ENCODE data around the gene PRDM16.

PRDM16 gene

DNA sequence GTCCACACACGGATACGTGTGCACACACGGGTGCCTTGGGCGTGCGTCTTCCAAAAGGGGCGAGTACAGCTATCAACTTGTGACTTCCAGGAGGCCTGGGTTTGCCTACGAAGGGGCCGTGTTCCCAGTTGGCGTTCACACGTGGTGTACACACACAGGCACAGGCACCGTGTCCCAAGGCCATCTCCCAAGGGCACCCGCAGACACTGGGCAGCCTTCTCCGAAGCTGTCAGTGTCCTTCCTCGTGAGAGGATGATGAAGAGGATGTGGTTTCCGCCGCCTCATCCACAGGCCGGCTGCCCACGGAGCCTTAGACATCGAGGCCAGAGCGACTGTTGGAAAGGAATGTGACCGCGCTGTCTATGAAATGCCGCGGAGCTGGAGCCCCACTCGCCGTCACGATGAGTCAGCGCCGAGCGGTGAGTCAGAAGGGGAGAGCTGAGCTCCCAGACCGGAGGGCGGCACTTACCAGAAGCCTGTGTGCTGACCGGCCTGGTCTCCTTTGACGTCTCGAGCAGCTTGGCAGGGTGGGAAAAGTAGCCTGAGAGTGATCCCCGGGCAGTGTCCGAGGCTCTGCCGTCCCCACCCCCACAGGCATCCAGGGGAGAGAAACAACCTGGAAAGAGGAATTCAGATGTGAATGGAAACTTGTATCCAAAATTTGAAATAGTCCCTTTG lies 244.0 kb downstream of the PRDM16 start:
- no peak overlapping the region for H3K4ac ChIP-seq (ENCODE audit: low read length)
- H3K9me3 ChIP-seq (replicated peaks in 1 of 2; ENCODE audit: control insufficient read depth in 2 of 2, insufficient read depth in 1 of 2, low read depth in 1 of 2, low read length in 2 of 2), result peaks cover 0 to 2% of the 10 kb centered on the region in 2 donors
- H3K4me2 ChIP-seq (ENCODE audit: insufficient read depth, low read length, poor library complexity, severe bottlenecking), result no peak overlapping the region
- H4K8ac ChIP-seq (ENCODE audit: low read depth, low read length), result no peak overlapping the region
- H2AFZ ChIP-seq (ENCODE audit: low read length), result no peak overlapping the region
- H2AK5ac ChIP-seq (ENCODE audit: low read depth, low read length), result peak overlapping the region; percentile 79
- WGBS, 2 donors (ENCODE audit: extremely low coverage in 2 of 2, insufficient read length in 2 of 2, insufficient replicate concordance in 1 of 2), result no CpG with 5 or more reads among the region's 38 CpGs
- H4K91ac ChIP-seq (ENCODE audit: low read depth, low read length, poor library complexity), result no peak overlapping the region
- no peak overlapping the region for H2BK120ac ChIP-seq (ENCODE audit: low read depth, low read length)
- H3K23ac ChIP-seq (ENCODE audit: low read depth, low read length, poor library complexity), result peak overlapping the region; percentile 94
- H2BK5ac ChIP-seq (ENCODE audit: low read length), result no peak overlapping the region
- H3K18ac ChIP-seq (ENCODE audit: low read length), result peak overlapping the region; percentile 86
- no peak overlapping the region for H3K27ac ChIP-seq (replicated peaks; ENCODE audit: low read length)
- H3K14ac ChIP-seq (ENCODE audit: low read length), result peak overlapping the region; percentile 14
- H3K9ac ChIP-seq (ENCODE audit: low read depth, low read length, poor library complexity), result no peak overlapping the region
- H3K4me1 ChIP-seq (ENCODE audit: control insufficient read depth in 2 of 2, insufficient read depth in 1 of 2, low read depth in 1 of 2, low read length in 2 of 2), result peaks cover 0 to 44% of the 10 kb centered on the region in 2 donors
- DNase-seq (ENCODE audit: low spot score), result peak; percentile 67
- H3K4me3 ChIP-seq (ENCODE audit: low read length in 2 of 2), result no peak overlapping the region
- H2BK15ac ChIP-seq (ENCODE audit: low read length), result peak overlapping the region; percentile 59
- peaks cover 0 to 65% (median 13%) of the 10 kb centered on the region in 3 experiments for H3K27me3 ChIP-seq (ENCODE audit: control insufficient read depth in 3 of 3, insufficient read depth in 3 of 3, low read depth in 1 of 3, low read length in 3 of 3)
- no peaks in the 10 kb centered on the region for H3K36me3 ChIP-seq (replicated peaks in 1 of 2; ENCODE audit: control insufficient read depth in 2 of 2, insufficient read depth in 2 of 2, low read length in 2 of 2)
- H3K79me1 ChIP-seq (ENCODE audit: low read depth, low read length), result no peaks in the 10 kb centered on the region
- H2BK12ac ChIP-seq (ENCODE audit: low read length), result peak overlapping the region; percentile 24

- Histone ChIP-seq H3K23ac (ENCODE audit: low read depth, low read length, poor library complexity) (no peak overlapping the region), H3K9me3 (replicated peaks in 1 of 2; ENCODE audit: control insufficient read depth in 2 of 2, insufficient read depth in 1 of 2, low read depth in 1 of 2, low read length in 2 of 2) (peaks cover 0 to 2% of the 10 kb centered on the region in 2 donors), H2AK5ac (ENCODE audit: low read depth, low read length) (peak overlapping the region; percentile 12), H3K4me1 (ENCODE audit: control insufficient read depth in 2 of 2, insufficient read depth in 1 of 2, low read depth in 1 of 2, low read length in 2 of 2) (peaks cover 0 to 44% of the 10 kb centered on the region in 2 donors), H2BK12ac (ENCODE audit: low read length) (no peak overlapping the region), H3K4ac (ENCODE audit: low read length) (no peak overlapping the region), H3K9ac (ENCODE audit: low read depth, low read length, poor library complexity) (no peak overlapping the region), H3K14ac (ENCODE audit: low read length) (no peak overlapping the region), H3K4me3 (ENCODE audit: low read length in 2 of 2) (no peak overlapping the region), H3K36me3 (replicated peaks in 1 of 2; ENCODE audit: control insufficient read depth in 2 of 2, insufficient read depth in 2 of 2, low read length in 2 of 2) (no peaks in the 10 kb centered on the region), H2BK120ac (ENCODE audit: low read depth, low read length) (no peak overlapping the region), H3K27me3 (ENCODE audit: control insufficient read depth in 3 of 3, insufficient read depth in 3 of 3, low read depth in 1 of 3, low read length in 3 of 3) (peaks cover 0 to 60% (median 13%) of the 10 kb centered on the region in 3 experiments), H2BK5ac (ENCODE audit: low read length) (no peak overlapping the region), H4K8ac (ENCODE audit: low read depth, low read length) (no peak overlapping the region), H3K4me2 (ENCODE audit: insufficient read depth, low read length, poor library complexity, severe bottlenecking) (peak overlapping the region; percentile 46), H3K79me1 (ENCODE audit: low read depth, low read length) (no peaks in the 10 kb centered on the region), H3K27ac (replicated peaks; ENCODE audit: low read length) (no peak overlapping the region), H2AFZ (ENCODE audit: low read length) (no peak overlapping the region), H4K91ac (ENCODE audit: low read depth, low read length, poor library complexity) (no peak overlapping the region), H3K18ac (ENCODE audit: low read length) (peak overlapping the region; percentile 86), H2BK15ac (ENCODE audit: low read length) (no peak overlapping the region)
- no CpG with 5 or more reads among the region's 22 CpGs for WGBS, 2 donors (ENCODE audit: extremely low coverage in 2 of 2, insufficient read length in 2 of 2, insufficient replicate concordance in 1 of 2)
- peak; percentile 40 for DNase-seq (ENCODE audit: low spot score)
These were observed 244.6 kb downstream of the PRDM16 start for GRCh38 chr1:3313576-3313950.

DNA sequence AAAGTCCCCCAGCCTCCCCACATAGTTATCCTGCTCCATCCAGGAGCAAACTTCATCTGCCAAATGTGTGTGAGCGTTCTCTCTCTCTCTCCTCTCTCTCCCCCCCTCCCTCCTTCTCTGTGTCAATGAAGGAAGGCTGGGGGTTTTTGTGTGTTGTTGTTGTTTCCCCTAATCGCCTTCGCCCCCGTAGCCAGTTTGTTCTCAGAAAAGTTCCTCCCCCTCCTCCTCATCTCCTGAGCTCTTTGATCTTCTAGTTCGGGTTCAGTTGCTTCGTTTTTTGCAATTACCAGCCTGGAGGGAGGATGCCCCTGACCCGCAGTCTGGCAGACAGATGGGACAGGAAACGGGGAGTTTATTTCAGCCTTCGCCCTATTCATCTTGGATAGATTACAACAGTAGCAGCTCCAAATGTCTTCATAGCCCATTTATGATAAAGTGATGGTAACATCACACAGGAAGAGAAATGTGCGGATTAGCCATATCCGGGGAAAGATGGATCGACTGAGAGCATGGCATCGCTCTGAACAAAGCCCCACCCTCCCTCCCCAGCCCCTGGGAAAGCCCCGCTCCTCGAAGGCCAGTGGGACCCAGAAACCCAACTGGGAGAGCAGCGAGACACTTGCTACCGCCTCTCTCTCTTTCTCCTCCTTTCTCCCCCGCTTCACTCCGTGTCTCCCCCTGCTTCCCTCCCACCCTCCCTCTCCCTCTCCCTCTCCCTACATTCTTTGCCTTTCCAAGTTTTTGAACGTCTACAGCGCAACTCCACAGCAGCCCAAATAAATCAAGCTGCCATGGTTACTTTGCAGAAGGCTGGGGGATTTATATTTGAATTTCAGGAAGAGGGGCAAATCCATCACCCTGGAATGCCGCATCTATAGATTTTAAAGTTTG lies 245.7 kb downstream of the PRDM16 start:
- Histone ChIP-seq H3K4me1 (ENCODE audit: control insufficient read depth in 2 of 2, insufficient read depth in 1 of 2, low read depth in 1 of 2, low read length in 2 of 2) (peaks cover 0 to 44% of the 10 kb centered on the region in 2 donors), H4K8ac (ENCODE audit: low read depth, low read length) (no peak overlapping the region), H3K79me1 (ENCODE audit: low read depth, low read length) (no peaks in the 10 kb centered on the region), H3K18ac (ENCODE audit: low read length) (no peak overlapping the region), H2BK120ac (ENCODE audit: low read depth, low read length) (no peak overlapping the region), H3K14ac (ENCODE audit: low read length) (no peak overlapping the region), H2AK5ac (ENCODE audit: low read depth, low read length) (no peak overlapping the region), H3K4me2 (ENCODE audit: insufficient read depth, low read length, poor library complexity, severe bottlenecking) (peak overlapping the region; percentile 49), H3K9ac (ENCODE audit: low read depth, low read length, poor library complexity) (no peak overlapping the region), H3K36me3 (replicated peaks in 1 of 2; ENCODE audit: control insufficient read depth in 2 of 2, insufficient read depth in 2 of 2, low read length in 2 of 2) (no peaks in the 10 kb centered on the region), H3K9me3 (replicated peaks in 1 of 2; ENCODE audit: control insufficient read depth in 2 of 2, insufficient read depth in 1 of 2, low read depth in 1 of 2, low read length in 2 of 2) (peaks cover 0 to 2% of the 10 kb centered on the region in 2 donors), H3K4me3 (ENCODE audit: low read length in 2 of 2) (no peak overlapping the region), H2BK15ac (ENCODE audit: low read length) (no peak overlapping the region), H4K91ac (ENCODE audit: low read depth, low read length, poor library complexity) (no peak overlapping the region), H3K27me3 (ENCODE audit: control insufficient read depth in 3 of 3, insufficient read depth in 3 of 3, low read depth in 1 of 3, low read length in 3 of 3) (peaks cover 0 to 55% (median 13%) of the 10 kb centered on the region in 3 experiments), H3K4ac (ENCODE audit: low read length) (no peak overlapping the region), H2AFZ (ENCODE audit: low read length) (no peak overlapping the region), H2BK5ac (ENCODE audit: low read length) (no peak overlapping the region), H3K27ac (replicated peaks; ENCODE audit: low read length) (no peak overlapping the region), H2BK12ac (ENCODE audit: low read length) (no peak overlapping the region), H3K23ac (ENCODE audit: low read depth, low read length, poor library complexity) (no peak overlapping the region)
- no CpG with 5 or more reads among the region's 22 CpGs for WGBS, 2 donors (ENCODE audit: extremely low coverage in 2 of 2, insufficient read length in 2 of 2, insufficient replicate concordance in 1 of 2)
- peak; percentile 37 for DNase-seq (ENCODE audit: low spot score)

All from neuronal stem cell (in vitro differentiated cells).